ENCODE results near the gene PKMYT1. TPM values are rescaled to one million over a fixed set of nuclear protein-coding genes. Genes with fewer than 3 reads are reported as not detected.

PKMYT1 gene
- polyA plus RNA-seq, 1 experiment = 1.2 TPM

- Histone ChIP-seq H3K27me3 (ENCODE audit: control insufficient read depth, insufficient read depth, low read length) (peaks cover 62% of the 10 kb centered on the region), H3K27ac (ENCODE audit: low read depth, low read length) (no peak overlapping the region), H3K4me3 (ENCODE audit: low read depth, low read length) (no peak overlapping the region), H3K9me3 (ENCODE audit: control insufficient read depth, insufficient read depth, low read length) (no peaks in the 10 kb centered on the region; the same call in 1 of the 2 replicates)
- CTCF ChIA-PET = interaction anchor here (0.9 to 2.3 kb wide), 2 partner anchors 18 to 21 kb away, joined by 3 to 8 read pairs; no protein-coding TSS in a partner anchor
- POLR2A ChIA-PET = interaction anchor here (1.3 kb wide), 1 partner anchor 10 kb away, joined by 8 read pairs; the partner anchor contains the start of gene TNFRSF12A
- no peak for TF ChIP-seq CTCF (IDR thresholded peaks at IDR 0.05; ENCODE audit: low read depth, low read length)
- no peak for DNase-seq (ENCODE audit: low read depth, low spot score)
Observed at GRCh38 chr16:3010510-3010909, 30.3 kb upstream of the PKMYT1 start.

- peaks cover 66% of the 10 kb centered on the region for H3K27me3 ChIP-seq (ENCODE audit: control insufficient read depth, insufficient read depth, low read length)
- no peak overlapping the region for H3K27ac ChIP-seq (ENCODE audit: low read depth, low read length)
- ChIA-PET CTCF (interaction anchor here (0.6 to 2.3 kb wide), 3 partner anchors 19 to 869 kb away, joined by 3 to 8 read pairs (median 3); no protein-coding TSS in a partner anchor), POLR2A (interaction anchor here (1.3 kb wide), 1 partner anchor 11 kb away, joined by 8 read pairs; the partner anchor contains the start of gene TNFRSF12A)
- no peak for TF ChIP-seq CTCF (IDR thresholded peaks at IDR 0.05; ENCODE audit: low read depth, low read length)
- DNase-seq (ENCODE audit: low read depth, low spot score) = no peak
- no peak overlapping the region for H3K4me3 ChIP-seq (ENCODE audit: low read depth, low read length)
- H3K9me3 ChIP-seq (ENCODE audit: control insufficient read depth, insufficient read depth, low read length) = no peaks in the 10 kb centered on the region; the same call in 1 of the 2 replicates
Observed at GRCh38 chr16:3009568-3010390, 29.5 kb upstream of the PKMYT1 start.

- Histone ChIP-seq H3K4me3 (ENCODE audit: low read depth, low read length) (no peak overlapping the region), H3K27ac (ENCODE audit: low read depth, low read length) (no peak overlapping the region), H3K9me3 (ENCODE audit: control insufficient read depth, insufficient read depth, low read length) (no peaks in the 10 kb centered on the region; the same call in 1 of the 2 replicates), H3K27me3 (ENCODE audit: control insufficient read depth, insufficient read depth, low read length) (peaks cover 60% of the 10 kb centered on the region)
- no peak for DNase-seq (ENCODE audit: low read depth, low spot score)
- CTCF ChIA-PET = interaction anchor here (2.3 kb wide), 1 partner anchor 23 kb away, joined by 8 read pairs; no protein-coding TSS in a partner anchor
- TF ChIP-seq CTCF (IDR thresholded peaks at IDR 0.05; ENCODE audit: low read depth, low read length) = no peak
- POLR2A ChIA-PET = no interaction called here
Observed at GRCh38 chr16:3008690-3009037, 28.4 kb upstream of the PKMYT1 start.

GRCh38 chr16:3007957-3008689 is 27.9 kb upstream of the PKMYT1 start:
- Histone ChIP-seq H3K9me3 (ENCODE audit: control insufficient read depth, insufficient read depth, low read length) (no peaks in the 10 kb centered on the region; the same call in 1 of the 2 replicates), H3K27ac (ENCODE audit: low read depth, low read length) (no peak overlapping the region), H3K27me3 (ENCODE audit: control insufficient read depth, insufficient read depth, low read length) (peaks cover 55% of the 10 kb centered on the region), H3K4me3 (ENCODE audit: low read depth, low read length) (no peak overlapping the region)
- POLR2A ChIA-PET = no interaction called here
- DNase-seq (ENCODE audit: low read depth, low spot score) = no peak
- CTCF ChIA-PET = no interaction called here
- TF ChIP-seq CTCF (IDR thresholded peaks at IDR 0.05; ENCODE audit: low read depth, low read length) = no peak

Measured in AG04450 (cell line).